GM10266 (cell line): ENCODE results near the gene DCUN1D3.
"Not testable (repeated sequence)": the region's sequence is repeated elsewhere in the genome, so short reads cannot be mapped to it uniquely, and the experiment has no call there.

Experiments
- DNase-seq: peaks from one replicate; pipeline ENCODE4 v3.0.0; 2012; ENCODE audit errors: extremely low spot score
- TF ChIP-seq, protein P1 (sequence below): IDR thresholded peaks from 2 replicates; pipeline ENCODE4 v1.5.1; 2012; ENCODE audit warnings: mild to moderate bottlenecking, low read depth; ENCODE audit not compliant: control insufficient read depth, insufficient read depth; ENCODE audit errors: missing control alignments

The DCUN1D3 gene

DNA sequence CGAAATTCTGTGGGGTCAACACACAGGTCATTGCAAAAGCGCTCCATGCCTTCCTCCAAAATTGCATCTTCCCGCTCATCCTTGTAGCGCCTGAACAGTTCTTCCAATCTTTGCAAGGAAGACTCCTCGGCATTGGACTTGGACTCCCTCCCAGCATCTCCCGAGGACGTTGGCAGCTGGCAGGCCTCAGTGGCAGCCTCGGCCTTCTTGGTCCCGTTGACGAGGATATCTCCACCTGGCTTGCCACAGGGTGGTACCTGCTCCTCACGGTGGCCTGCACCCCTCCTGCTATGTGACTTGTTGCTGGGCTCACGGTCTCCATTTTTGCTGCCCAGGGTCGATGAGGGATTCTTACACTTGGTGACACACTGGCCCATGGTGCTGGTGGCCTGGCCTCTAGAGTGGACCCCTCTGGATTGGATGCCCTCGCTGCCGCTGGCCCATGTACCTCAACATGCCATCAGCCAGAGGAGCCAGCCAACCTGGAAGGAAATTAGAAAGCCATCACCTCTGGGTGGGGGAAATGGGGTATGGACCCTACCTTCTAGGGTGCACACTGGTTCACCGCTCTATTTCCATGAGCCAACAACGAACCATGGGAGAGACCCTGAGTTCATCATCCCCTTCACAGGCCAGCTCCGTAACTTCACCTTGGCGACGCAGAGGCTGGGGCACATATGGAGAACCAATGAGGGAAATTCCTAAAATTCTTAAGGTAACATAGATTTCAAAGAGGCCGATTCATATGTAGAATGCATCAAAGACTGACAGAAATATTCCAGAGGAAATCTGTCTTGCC is 37.8 kb downstream of the DCUN1D3 start:
- no peak for DNase-seq
- TF ChIP-seq, protein P1, sequence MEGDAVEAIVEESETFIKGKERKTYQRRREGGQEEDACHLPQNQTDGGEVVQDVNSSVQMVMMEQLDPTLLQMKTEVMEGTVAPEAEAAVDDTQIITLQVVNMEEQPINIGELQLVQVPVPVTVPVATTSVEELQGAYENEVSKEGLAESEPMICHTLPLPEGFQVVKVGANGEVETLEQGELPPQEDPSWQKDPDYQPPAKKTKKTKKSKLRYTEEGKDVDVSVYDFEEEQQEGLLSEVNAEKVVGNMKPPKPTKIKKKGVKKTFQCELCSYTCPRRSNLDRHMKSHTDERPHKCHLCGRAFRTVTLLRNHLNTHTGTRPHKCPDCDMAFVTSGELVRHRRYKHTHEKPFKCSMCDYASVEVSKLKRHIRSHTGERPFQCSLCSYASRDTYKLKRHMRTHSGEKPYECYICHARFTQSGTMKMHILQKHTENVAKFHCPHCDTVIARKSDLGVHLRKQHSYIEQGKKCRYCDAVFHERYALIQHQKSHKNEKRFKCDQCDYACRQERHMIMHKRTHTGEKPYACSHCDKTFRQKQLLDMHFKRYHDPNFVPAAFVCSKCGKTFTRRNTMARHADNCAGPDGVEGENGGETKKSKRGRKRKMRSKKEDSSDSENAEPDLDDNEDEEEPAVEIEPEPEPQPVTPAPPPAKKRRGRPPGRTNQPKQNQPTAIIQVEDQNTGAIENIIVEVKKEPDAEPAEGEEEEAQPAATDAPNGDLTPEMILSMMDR = no peak

DNA sequence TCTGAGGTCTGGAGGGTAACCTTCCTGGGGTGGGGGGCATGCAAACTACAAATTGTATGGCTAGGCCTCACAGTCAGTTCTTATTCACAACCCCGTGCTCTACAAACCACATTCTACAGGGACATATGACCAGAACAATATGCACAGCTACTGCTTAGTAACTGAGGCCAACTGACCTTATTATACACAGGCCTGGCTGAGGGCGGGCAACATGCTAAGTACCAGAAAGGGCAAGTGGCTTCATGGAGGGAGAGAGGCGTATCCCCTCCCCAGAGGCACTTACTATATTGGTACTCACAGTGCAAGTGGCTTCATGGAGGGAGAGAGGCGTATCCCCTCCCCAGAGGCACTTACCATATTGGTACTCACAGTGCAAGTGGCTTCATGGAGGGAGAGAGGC is 39.2 kb downstream of the DCUN1D3 start:
- not testable (repeated sequence) for DNase-seq

DNA sequence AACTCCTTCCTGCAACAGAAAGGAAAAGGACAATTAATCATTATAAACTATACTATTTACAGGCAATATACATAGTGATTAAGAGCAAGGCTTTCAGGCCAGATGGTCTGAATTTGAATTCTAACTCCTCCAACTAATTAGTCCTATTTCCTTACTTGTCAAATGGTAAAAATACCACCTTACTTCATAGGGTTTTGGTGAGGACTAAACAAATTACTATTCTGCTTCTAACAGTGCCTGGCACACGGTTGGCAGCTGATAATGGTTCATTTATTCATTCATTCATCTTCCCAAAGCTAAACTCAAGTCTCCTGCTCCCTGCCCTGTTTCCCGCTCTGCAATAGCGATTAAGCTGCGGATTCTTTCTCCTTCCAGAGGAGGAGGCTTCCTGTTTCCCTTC is 39.8 kb downstream of the DCUN1D3 start:
- TF ChIP-seq, protein P1 = no peak
- DNase-seq = no peak

DNA sequence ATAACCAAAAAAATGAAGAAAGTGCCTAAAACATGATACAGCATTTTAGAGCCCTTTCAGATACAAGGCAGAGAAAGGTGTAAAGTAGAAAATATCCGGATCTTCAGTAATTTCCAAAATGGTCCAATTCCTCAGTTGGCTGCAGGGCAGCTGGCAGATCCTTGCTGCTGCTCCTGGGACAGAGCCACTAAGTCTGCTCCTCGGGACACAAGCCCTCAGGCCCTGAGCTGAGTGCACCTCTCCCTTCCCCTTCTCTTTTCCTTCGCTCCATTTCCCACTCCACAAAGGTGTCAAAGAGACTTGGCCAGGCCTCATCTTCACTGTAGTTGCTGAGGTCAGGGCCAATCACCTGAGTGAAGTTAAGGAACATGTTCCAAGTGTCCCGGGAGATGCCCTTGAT is 40.5 kb downstream of the DCUN1D3 start:
- TF ChIP-seq, protein P1 = no peak
- no peak for DNase-seq

DNA sequence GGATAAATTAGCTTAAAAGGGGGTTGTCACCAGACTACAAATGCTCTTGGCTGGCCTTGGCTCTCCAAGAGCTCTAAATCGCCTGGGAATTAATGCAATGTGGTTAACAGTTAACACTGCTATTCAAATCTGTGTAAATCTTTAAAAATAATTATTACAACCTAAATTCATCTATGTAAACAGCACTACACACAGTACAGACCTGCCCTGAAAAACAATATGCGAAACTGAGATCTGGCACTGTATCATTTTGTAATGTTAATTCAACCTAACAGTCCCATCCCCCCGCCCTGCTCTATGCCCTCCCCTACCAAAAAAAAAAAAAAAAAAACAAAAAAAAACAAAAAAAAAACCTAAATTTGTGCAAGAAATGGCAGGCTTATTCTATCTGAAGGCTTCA is 40.9 kb downstream of the DCUN1D3 start:
- TF ChIP-seq, protein P1 = no peak
- no peak for DNase-seq

DNA sequence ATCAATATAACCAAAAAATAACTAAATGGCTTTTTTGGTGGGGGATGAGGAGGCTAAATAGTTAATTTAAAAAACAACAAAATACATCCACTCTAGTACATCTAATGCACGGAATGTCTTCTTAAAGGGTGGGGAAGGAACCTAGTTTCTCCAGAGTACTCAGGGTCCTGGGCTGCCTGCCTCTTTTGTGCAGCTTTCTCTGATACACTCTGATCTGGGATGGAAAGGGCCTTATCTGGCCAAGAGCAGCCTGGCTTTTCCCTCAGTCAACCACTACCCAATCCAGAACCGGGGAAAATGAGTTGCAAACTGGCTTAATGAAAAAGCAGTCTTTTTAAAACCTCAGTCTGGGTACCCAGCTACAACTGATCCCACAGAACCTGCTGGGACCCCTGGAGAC is 42.9 kb downstream of the DCUN1D3 start:
- DNase-seq = no peak

DNA sequence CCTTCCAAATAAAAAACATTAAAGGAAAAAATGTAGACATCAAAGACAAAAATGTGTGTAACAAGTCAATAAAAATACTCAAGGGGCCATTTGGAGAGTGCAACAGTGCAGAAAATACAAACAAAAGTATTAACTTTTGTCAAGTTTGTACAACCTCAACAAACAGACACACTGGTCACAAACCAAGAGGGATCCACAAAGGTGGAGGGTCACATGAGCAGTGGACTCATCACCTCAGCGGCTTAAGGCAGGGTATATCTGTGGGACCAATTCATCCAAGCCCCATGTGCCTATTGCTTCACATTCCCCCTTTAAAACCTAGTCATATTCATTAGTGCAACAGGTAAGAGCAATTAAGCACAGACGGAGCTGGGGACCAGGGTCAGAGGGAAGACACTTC is 45.2 kb downstream of the DCUN1D3 start:
- TF ChIP-seq, protein P1 = no peak
- no peak for DNase-seq

More for the DNA sequence above, 42.9 kb downstream of the DCUN1D3 start:
- TF ChIP-seq, protein P1 = no peak
